Astrocyte of the cerebellum (primary cell): Measurements from ENCODE around the gene P3H1.
"Not testable (repeated sequence)": the region's sequence is repeated elsewhere in the genome, so short reads cannot be mapped to it uniquely, and the experiment has no call there.

Experiments
- DNase-seq: peaks from one replicate; pipeline ENCODE4 v3.0.0-alpha.2; 2011; ENCODE audit warnings: low read depth
- H3K4me3 ChIP-seq: 2 replicates; pipeline ENCODE4 v1.5.1; 2011; ENCODE audit warnings: mild to moderate bottlenecking, low read depth, low read length, moderate library complexity
- CTCF ChIP-seq: IDR thresholded peaks from 2 replicates; pipeline ENCODE4 v1.5.1; 2012; ENCODE audit warnings: low read length, low read depth, moderate library complexity, mild to moderate bottlenecking; ENCODE audit errors: missing control alignments
- in situ Hi-C: cut with HindIII; loops from 2 replicates; pipeline ENCODE4 v1.10.0; 2017; ENCODE audit warnings: low sequenced_read_pairs

P3H1 gene

DNA sequence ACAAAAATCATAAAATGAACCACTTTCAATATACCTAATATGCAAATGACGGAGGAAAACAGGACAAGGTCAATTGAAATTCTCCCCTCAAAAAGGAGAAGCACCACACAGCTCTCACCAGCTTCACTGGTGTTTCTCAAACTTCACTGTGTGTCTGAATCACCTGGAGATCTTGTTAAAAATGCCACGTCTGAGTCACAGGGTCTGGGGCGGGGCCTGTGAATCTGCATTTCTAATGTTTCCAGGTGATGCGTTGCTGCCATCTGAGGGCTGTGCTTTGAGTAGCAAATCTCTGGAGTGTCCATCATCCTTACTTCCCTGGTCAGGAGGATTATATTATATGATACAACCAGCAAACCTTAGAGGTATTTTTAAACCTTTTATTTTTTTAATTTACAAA lies 35.8 kb downstream of the P3H1 start:
- no peak for DNase-seq
- in situ Hi-C loops = no loop called here
- H3K4me3 ChIP-seq = no peak overlapping the region
- TF ChIP-seq CTCF = no peak

GRCh38 chr1:42730002-42730401 lies 36.8 kb downstream of the P3H1 start:
- no peak for DNase-seq
- in situ Hi-C loops = no loop called here
- TF ChIP-seq CTCF = no peak
- no peak overlapping the region for H3K4me3 ChIP-seq

GRCh38 chr1:42725820-42726219 lies 41.0 kb downstream of the P3H1 start:
- H3K4me3 ChIP-seq, DNase-seq, in situ Hi-C loops: not testable (repeated sequence)

GRCh38 chr1:42723511-42723910 lies 43.3 kb downstream of the P3H1 start:
- in situ Hi-C loops = no loop called here
- no peak overlapping the region for H3K4me3 ChIP-seq
- no peak for TF ChIP-seq CTCF
- no peak for DNase-seq

DNA sequence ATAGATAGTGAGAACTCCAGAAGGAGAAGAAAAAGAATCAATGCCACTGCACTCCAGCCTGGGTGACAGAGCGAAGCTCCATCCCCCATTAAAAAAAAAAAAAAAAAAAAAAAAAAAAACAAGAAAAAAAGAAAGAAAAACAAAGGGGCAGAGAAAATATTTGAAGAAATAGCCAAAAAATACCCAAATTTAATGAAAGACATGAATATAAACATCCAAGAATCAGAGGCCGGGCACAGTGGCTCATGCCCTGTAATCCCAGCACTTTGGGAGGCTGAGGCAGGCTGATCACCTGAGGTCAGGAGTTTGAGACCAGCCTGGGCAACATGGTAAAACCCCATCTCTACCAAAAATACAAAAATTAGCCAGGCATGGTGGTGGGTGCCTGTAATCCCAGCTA lies 44.4 kb downstream of the P3H1 start:
- DNase-seq, H3K4me3 ChIP-seq, in situ Hi-C loops: not testable (repeated sequence)

GRCh38 chr1:42721926-42722325 lies 44.9 kb downstream of the P3H1 start:
- no peak overlapping the region for H3K4me3 ChIP-seq
- no peak for TF ChIP-seq CTCF
- DNase-seq = no peak
- in situ Hi-C loops = no loop called here

- no peak for TF ChIP-seq CTCF
- no peak overlapping the region for H3K4me3 ChIP-seq
- no peak for DNase-seq
- in situ Hi-C loops = no loop called here
These were observed 46.0 kb downstream of the P3H1 start for GRCh38 chr1:42720868-42721267.

GRCh38 chr1:42714441-42714840 lies 52.4 kb downstream of the P3H1 start:
- DNase-seq, in situ Hi-C loops: not testable (repeated sequence)

GRCh38 chr1:42713293-42713692 lies 53.5 kb downstream of the P3H1 start:
- in situ Hi-C loops = no loop called here
- TF ChIP-seq CTCF = no peak
- no peak overlapping the region for H3K4me3 ChIP-seq
- no peak for DNase-seq

More at GRCh38 chr1:42714441-42714840, 52.4 kb downstream of the P3H1 start:
- H3K4me3 ChIP-seq = not testable (repeated sequence)

GRCh38 chr1:42712808-42713207 lies 54.0 kb downstream of the P3H1 start:
- in situ Hi-C loops, H3K4me3 ChIP-seq, DNase-seq: not testable (repeated sequence)
